PC-9 (cell line): ENCODE data around the gene RHBDD1. TPM values are rescaled to one million over a fixed set of nuclear protein-coding genes. Genes with fewer than 3 reads are reported as not detected.

Experiments
- BruUV-seq: library from RNA; stranded (reverse); fragments of 400-500 nt; replicated peaks from 2 replicates; lab custom pipeline; 2021; lab: Mats Ljungman, UMichigan
- CTCF ChIA-PET: fragments of 300-600 bp; sonication (Branson Sonifier 250); formaldehyde crosslinking; loops from one replicate; lab custom pipeline; 2022; ENCODE audit warnings: antibody characterized with exemption; lab: Charles Lee
- POLR2A ChIA-PET: fragments of 300-600 bp; sonication (Branson Sonifier 250); formaldehyde crosslinking; loops from one replicate; lab custom pipeline; 2022; ENCODE audit warnings: antibody characterized with exemption; ENCODE audit not compliant: unreplicated experiment; lab: Charles Lee
- DNase-seq, 2 experiments: peaks; one replicate each; pipeline versions ENCODE4 v3.0.0 to v3.0.0-alpha.2; 2015 to 2022; ENCODE audit warnings: mixed read lengths in 1 of 2
- H2AFZ ChIP-seq: fragments of 200-600 bp; sonication (generic); 2 replicates; pipeline ENCODE4 v1.8.1; 2017; ENCODE audit warnings: antibody characterized with exemption
- H3F3A ChIP-seq: fragments of 200-600 bp; sonication (generic); 2 replicates; pipeline ENCODE4 v1.8.1; 2017; ENCODE audit warnings: antibody characterized with exemption, mild to moderate bottlenecking, low read depth; ENCODE audit not compliant: insufficient read depth
- H3K27ac ChIP-seq: fragments of 200-600 bp; sonication (generic); 2 replicates; pipeline ENCODE4 v1.6.1; 2016; ENCODE audit warnings: mixed run types
- H3K27me3 ChIP-seq: fragments of 200-600 bp; sonication (generic); 2 replicates; pipeline ENCODE4 v1.6.1; 2016; ENCODE audit warnings: low read depth, mixed run types; ENCODE audit not compliant: insufficient read depth
- H3K36me3 ChIP-seq: fragments of 200-600 bp; sonication (generic); 2 replicates; pipeline ENCODE4 v1.6.1; 2016; ENCODE audit warnings: low read depth, mixed run types
- H3K4me1 ChIP-seq: fragments of 200-600 bp; sonication (generic); replicated peaks from 2 replicates; pipeline ENCODE4 v1.6.1; 2016; ENCODE audit warnings: mixed run types; ENCODE audit not compliant: insufficient read depth
- H3K4me2 ChIP-seq: fragments of 200-600 bp; sonication (generic); 2 replicates; pipeline ENCODE4 v1.6.1; 2017; ENCODE audit warnings: mixed run types
- H3K4me3 ChIP-seq: fragments of 200-600 bp; sonication (generic); 2 replicates; pipeline ENCODE4 v1.6.1; 2016; ENCODE audit warnings: mixed run types
- H3K79me2 ChIP-seq: fragments of 200-600 bp; sonication (generic); 2 replicates; pipeline ENCODE4 v1.6.1; 2017; ENCODE audit warnings: low read depth, mixed run types
- H3K9me2 ChIP-seq: fragments of 200-600 bp; sonication (generic); 2 replicates; pipeline ENCODE4 v1.8.1; 2017; ENCODE audit warnings: mild to moderate bottlenecking; ENCODE audit not compliant: insufficient read depth
- H3K9me3 ChIP-seq: fragments of 200-600 bp; sonication (generic); 2 replicates; pipeline ENCODE4 v1.8.1; 2016; ENCODE audit warnings: low read depth; ENCODE audit not compliant: insufficient read depth
- H4K20me1 ChIP-seq: fragments of 200-600 bp; sonication (generic); 2 replicates; pipeline ENCODE4 v1.8.1; 2017; ENCODE audit not compliant: insufficient read depth
- CTCF ChIP-seq: fragments of 200-600 bp; sonication (generic); conservative IDR thresholded peaks from 2 replicates; pipeline ENCODE4 v1.6.1; 2017; ENCODE audit warnings: mixed run types, antibody characterized with exemption, mild to moderate bottlenecking, moderate library complexity
- EZH2 ChIP-seq: fragments of 200-600 bp; sonication (generic); IDR thresholded peaks from 2 replicates; pipeline ENCODE4 v1.8.0; 2017; ENCODE audit warnings: antibody characterized with exemption, low read depth
- intact Hi-C: fragments of 100-400 bp; cut with micrococcal nuclease; formaldehyde crosslinking; loops from one replicate; pipeline ENCODE4 v1.10.0; 2022; ENCODE audit not compliant: unreplicated experiment
- total RNA-seq: library from RNA; stranded (reverse); gene quantifications from 2 replicates; pipeline ENCODE4 v1.2.3, GENCODE V29; 2021

The RHBDD1 gene
- total RNA-seq, 1 experiment from 2014 or later: 22.3 TPM

DNA sequence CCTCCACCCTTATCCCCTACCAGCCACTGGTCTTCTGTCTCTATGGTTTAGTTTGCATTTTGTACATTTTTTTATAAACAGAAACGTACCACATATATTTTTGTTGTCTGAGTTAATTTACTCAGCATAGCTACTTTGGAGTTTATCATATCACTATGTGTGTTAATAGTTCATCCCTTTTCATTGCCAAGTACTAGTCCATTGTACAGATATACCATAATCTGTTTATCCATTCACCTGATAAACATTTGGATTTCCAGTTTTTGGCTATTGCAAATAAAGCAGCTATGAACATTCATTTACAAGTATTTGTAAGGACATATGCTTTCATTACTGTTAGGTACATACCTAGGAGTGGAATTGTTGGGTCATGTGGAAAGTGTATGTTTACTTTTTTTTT is 123.6 kb downstream of the RHBDD1 start:
- Histone ChIP-seq H2AFZ (no peak overlapping the region), H3K4me3 (no peak overlapping the region), H3K79me2 (no peaks in the 10 kb centered on the region), H3K4me2 (no peak overlapping the region), H3K27me3 (no peaks in the 10 kb centered on the region), H4K20me1 (no peaks in the 10 kb centered on the region), H3K9me2 (no peaks in the 10 kb centered on the region), H3K27ac (no peak overlapping the region), H3K9me3 (no peaks in the 10 kb centered on the region), H3K36me3 (no peaks in the 10 kb centered on the region), H3K4me1 (0 out of 2 replicates have a peak, but pooled peaks cover 9% of the 10 kb centered on the region), H3F3A (no peaks in the 10 kb centered on the region)
- no TSS peak for BruUV-seq
- TF ChIP-seq CTCF: no peak
- TF ChIP-seq EZH2: no peak
- CTCF ChIA-PET: no interaction called here
- DNase-seq: no peak
- POLR2A ChIA-PET: interaction anchor here (0.5 kb wide), 1 partner anchor 631 kb away, joined by 4 read pairs; no protein-coding TSS in a partner anchor
- intact Hi-C loops: no loop called here

- BruUV-seq: no TSS peak
- Histone ChIP-seq H3K4me1 (0 out of 2 replicates have a peak, but pooled peaks cover 9% of the 10 kb centered on the region), H3K9me3 (no peaks in the 10 kb centered on the region), H3K79me2 (no peaks in the 10 kb centered on the region), H2AFZ (no peak overlapping the region), H3K4me2 (no peak overlapping the region), H3K36me3 (no peaks in the 10 kb centered on the region), H3F3A (no peaks in the 10 kb centered on the region), H4K20me1 (no peaks in the 10 kb centered on the region), H3K27ac (no peak overlapping the region), H3K27me3 (no peaks in the 10 kb centered on the region), H3K4me3 (no peak overlapping the region), H3K9me2 (no peaks in the 10 kb centered on the region)
- TF ChIP-seq EZH2: no peak
- TF ChIP-seq CTCF: no peak
- intact Hi-C loops: no loop called here
- no peak for DNase-seq
- ChIA-PET CTCF (no interaction called here), POLR2A (no interaction called here)
Observed at GRCh38 chr2:226962176-226962773, 126.4 kb downstream of the RHBDD1 start.

GRCh38 chr2:226963528-226963927 is 127.7 kb downstream of the RHBDD1 start:
- no peak for TF ChIP-seq CTCF
- no peak for TF ChIP-seq EZH2
- Histone ChIP-seq H3K36me3 (no peaks in the 10 kb centered on the region), H3K9me3 (no peaks in the 10 kb centered on the region), H3K27ac (no peak overlapping the region), H2AFZ (no peak overlapping the region), H3K27me3 (no peaks in the 10 kb centered on the region), H3K79me2 (no peaks in the 10 kb centered on the region), H3K4me2 (no peak overlapping the region), H3K4me1 (0 out of 2 replicates have a peak, but pooled peaks cover 9% of the 10 kb centered on the region), H3K4me3 (no peak overlapping the region), H4K20me1 (no peaks in the 10 kb centered on the region), H3K9me2 (no peaks in the 10 kb centered on the region), H3F3A (no peaks in the 10 kb centered on the region)
- ChIA-PET POLR2A (no interaction called here), CTCF (no interaction called here)
- intact Hi-C loops: no loop called here
- BruUV-seq: no TSS peak
- DNase-seq: no peak
